HepG2 (cell line): ENCODE measurements around the gene SLC2A13.

ENCODE experiments used
- CBX5 ChIP-seq: sonication (generic); formaldehyde crosslinking; IDR thresholded peaks from 2 replicates; pipeline ENCODE4 v1.4.0; 2020; ENCODE audit warnings: missing genetic modification reagents, borderline replicate concordance
- CTCF ChIP-seq: sonication (generic); formaldehyde crosslinking; IDR thresholded peaks from 2 replicates; pipeline ENCODE4 v1.5.0; 2020; ENCODE audit warnings: mild to moderate bottlenecking, missing genetic modification reagents, moderate library complexity
- NBN ChIP-seq: fragments of 450-650 bp; conservative IDR thresholded peaks from 2 replicates; pipeline ENCODE4 v1.6.1; 2017
- NFE2L1 ChIP-seq: sonication (generic); formaldehyde crosslinking; IDR thresholded peaks from 2 replicates; pipeline ENCODE4 v1.4.0; 2020; ENCODE audit warnings: missing genetic modification reagents, mild to moderate bottlenecking, borderline replicate concordance
- PLSCR1 ChIP-seq: sonication (generic); formaldehyde crosslinking; IDR thresholded peaks from 2 replicates; pipeline ENCODE4 v1.5.0; 2020; ENCODE audit warnings: missing genetic modification reagents, mild to moderate bottlenecking, borderline replicate concordance
- RFX5 ChIP-seq: IDR thresholded peaks from 2 replicates; pipeline ENCODE4 v1.6.1; 2011; ENCODE audit warnings: low read depth, low read length, improper control_type of control experiment
- UBTF ChIP-seq: sonication (generic); formaldehyde crosslinking; IDR thresholded peaks from 2 replicates; pipeline ENCODE4 v1.4.0; 2020; ENCODE audit warnings: mild to moderate bottlenecking, missing genetic modification reagents
- ZBTB1 ChIP-seq: sonication (generic); formaldehyde crosslinking; IDR thresholded peaks from 2 replicates; pipeline ENCODE4 v1.4.0; 2020; ENCODE audit warnings: missing genetic modification reagents, borderline replicate concordance
- ZNF513 ChIP-seq: sonication (generic); formaldehyde crosslinking; conservative IDR thresholded peaks from 2 replicates; pipeline ENCODE4 v1.5.0; 2020; ENCODE audit warnings: missing genetic modification reagents
- ZUFSP ChIP-seq: sonication (generic); formaldehyde crosslinking; IDR thresholded peaks from 2 replicates; pipeline ENCODE4 v1.9.0; 2021; ENCODE audit warnings: missing genetic modification reagents, mild to moderate bottlenecking, borderline replicate concordance

GRCh38 chr12:39897315-39897714 is 208.6 kb downstream of the SLC2A13 start:
- TF ChIP-seq ZNF513 (CRISPR knock-in tag) (no peak), RFX5 (no peak), NBN (no peak), UBTF (CRISPR knock-in tag) (no peak), ZBTB1 (CRISPR knock-in tag) (no peak), NFE2L1 (CRISPR knock-in tag) (no peak), ZUFSP (CRISPR knock-in tag) (no peak), PLSCR1 (CRISPR knock-in tag) (no peak), CTCF (no peak), CBX5 (CRISPR knock-in tag) (no peak)
